GM19025 (cell line): ENCODE results near the gene MYL5.
"Not testable (repeated sequence)": the region's sequence is repeated elsewhere in the genome, so short reads cannot be mapped to it uniquely, and the experiment has no call there.

Experiments
- ATAC-seq: cut with Tn5 transposase; IDR thresholded peaks from one replicate; pipeline ENCODE4 v1.9.1; 2021; ENCODE audit warnings: mild to moderate bottlenecking, low read depth, moderate library complexity; ENCODE audit not compliant: unreplicated experiment

MYL5 gene

GRCh38 chr4:656436-657337 is 17.7 kb upstream of the MYL5 start:
- ATAC-seq = no peak

DNA sequence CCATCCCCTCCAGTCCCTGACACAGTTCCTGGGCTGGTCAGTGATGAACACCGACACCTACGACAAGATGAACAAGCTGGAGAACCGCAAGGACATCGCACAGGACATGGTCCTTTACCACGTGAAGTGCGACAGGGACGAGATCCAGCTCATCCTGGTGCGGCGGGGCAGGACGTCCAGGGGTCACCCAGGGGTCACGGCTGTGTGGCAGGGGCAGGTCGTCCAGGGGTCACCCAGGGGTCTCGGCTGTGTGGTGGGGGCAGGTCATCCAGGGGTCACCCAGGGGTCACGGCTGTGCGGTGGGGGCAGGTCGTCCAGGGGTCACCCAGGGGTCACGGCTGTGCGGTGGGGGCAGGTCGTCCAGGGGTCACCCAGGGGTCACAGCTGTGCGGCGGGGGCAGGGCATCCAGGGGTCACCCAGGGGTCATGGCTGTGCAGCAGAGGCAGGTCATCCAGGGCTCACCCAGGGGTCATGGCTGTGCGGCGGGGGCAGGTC is 17.0 kb upstream of the MYL5 start:
- ATAC-seq = no peak

- ATAC-seq = no peak
Measured at GRCh38 chr4:657834-658667, 16.3 kb upstream of the MYL5 start.

DNA sequence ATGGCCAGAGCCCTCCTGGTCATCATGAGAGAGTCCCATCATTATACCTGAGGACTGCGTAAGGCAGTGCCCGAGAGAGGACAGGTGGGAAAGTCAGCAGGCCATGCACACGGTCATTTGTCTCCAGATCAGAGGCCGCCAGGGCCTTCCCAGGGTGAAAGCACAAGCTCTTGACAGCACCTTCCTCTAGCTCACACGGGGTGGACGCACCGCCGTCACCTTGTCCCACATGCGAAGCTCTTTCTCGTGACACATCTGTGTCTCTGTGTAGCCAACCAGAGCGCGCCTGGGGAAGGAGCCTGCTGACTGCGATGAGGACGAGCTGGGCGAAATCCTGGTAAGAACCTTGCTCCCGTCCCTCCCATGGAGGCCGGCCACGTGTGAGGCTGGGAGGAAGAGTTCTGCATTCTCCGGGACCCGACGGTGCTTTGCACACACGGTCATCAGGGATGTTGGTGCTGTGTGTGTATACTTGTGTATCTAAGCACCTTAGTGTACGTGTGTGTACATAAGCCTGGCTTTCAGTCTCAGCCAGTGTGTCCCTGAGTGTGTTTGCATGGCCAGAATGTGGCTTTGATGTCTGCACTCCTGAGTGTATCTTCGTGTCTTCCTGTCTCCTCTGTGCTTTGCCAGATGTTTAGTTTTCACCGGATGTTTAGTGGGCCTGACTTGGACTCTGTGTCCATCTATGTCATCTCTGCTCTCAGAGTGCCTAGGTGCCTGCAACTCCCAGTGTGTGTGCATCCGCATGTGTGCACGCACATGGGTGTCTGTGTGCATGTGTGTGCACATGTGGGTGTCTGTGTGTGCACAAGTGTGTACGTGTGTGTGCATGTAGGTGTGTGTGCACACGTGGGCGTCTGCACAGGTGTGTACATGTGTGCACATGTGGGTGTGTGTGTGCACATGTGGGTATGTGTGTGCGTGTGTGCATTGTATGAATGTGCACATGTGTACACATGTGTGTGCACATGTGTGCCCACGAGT is 15.4 kb upstream of the MYL5 start:
- no peak for ATAC-seq

GRCh38 chr4:659851-660250 is 14.5 kb upstream of the MYL5 start:
- no peak for ATAC-seq

GRCh38 chr4:660401-660800 is 13.9 kb upstream of the MYL5 start:
- ATAC-seq = no peak

DNA sequence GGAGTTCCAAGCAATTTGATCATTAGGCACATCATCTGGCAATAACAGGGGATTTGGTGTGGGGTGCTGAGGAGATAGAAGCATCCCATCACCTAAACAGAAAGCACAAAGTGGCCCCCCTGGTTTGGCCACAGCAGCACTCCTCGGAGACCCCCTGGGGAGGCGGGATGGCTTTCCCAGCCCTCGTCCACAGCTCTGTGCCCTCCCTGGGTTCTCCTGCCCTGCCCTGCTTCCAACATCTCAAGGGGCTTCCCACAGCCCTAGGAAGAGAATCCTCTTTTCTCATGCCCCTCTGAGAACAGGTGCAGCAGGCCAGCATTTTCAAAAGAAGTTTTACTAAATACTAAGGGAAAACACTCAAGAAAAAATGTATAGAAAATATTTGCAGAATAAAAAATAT is 13.1 kb upstream of the MYL5 start:
- no peak for ATAC-seq

- no peak for ATAC-seq
Measured at GRCh38 chr4:661881-662761, 12.2 kb upstream of the MYL5 start.

DNA sequence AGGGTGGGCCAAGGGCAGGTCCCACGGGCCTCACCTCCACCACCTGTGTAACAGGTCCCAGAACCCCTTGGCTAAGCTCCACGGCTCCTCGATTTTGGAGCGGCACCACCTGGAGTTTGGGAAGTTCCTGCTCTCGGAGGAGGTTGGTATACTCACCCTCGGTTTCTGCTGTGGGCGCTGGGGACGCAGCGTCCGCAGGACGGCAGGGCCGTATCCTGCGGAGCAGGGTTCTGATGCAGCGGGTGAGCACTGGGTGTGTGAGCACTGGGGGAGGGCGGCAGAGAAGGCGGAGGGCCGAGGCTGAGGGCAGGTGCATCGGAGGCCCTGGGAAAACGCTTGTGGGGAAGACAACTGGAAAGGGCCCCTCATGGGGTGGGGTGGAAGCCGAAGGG is 11.3 kb upstream of the MYL5 start:
- ATAC-seq = no peak

- peak; percentile 54 for ATAC-seq
Measured at GRCh38 chr4:663438-664428, 10.6 kb upstream of the MYL5 start.

DNA sequence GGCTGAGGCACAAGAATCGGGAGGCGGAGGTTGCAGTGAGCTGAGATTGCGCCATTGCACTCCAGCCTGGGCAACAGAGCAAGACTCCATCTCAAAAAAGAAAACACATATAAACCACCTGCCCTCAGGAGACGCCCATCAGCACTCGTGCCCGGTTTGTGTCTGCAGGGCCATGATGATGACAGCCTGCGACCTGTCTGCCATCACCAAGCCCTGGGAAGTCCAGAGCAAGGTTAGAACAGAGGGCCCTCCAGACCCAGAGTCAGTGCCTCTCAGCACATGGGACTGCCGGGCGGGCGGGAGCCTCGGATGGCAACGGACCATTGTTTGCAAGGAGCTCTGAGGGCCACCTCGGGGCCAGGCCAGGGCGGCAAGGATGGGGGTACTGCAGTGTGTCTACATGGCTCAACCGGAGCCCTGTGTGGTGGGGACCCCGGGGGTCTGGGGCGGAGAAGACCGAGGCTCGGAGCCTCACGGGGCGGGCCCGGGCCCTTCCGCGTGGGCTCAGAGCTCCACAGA is 9.6 kb upstream of the MYL5 start:
- ATAC-seq = no peak

DNA sequence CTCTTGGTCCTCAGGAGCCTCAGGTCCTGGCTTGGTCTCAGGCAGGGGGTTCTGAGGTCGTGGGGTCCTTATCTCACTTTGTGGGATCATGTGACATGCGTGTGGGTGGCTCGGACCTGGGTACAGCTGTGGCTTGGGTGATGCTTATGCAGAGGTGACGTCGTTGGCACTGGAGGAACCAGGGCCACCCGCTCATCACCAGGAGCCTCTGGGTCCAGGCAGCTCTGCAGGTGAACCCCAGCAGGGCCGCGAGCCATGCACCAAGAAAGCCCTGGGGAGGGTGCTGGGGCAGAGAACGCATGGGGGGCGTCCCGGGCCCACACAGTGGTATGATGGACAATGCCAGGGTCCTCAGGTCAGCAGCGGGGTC is 9.0 kb upstream of the MYL5 start:
- ATAC-seq = no peak

- no peak for ATAC-seq
Measured at GRCh38 chr4:665751-666435, 8.4 kb upstream of the MYL5 start.

DNA sequence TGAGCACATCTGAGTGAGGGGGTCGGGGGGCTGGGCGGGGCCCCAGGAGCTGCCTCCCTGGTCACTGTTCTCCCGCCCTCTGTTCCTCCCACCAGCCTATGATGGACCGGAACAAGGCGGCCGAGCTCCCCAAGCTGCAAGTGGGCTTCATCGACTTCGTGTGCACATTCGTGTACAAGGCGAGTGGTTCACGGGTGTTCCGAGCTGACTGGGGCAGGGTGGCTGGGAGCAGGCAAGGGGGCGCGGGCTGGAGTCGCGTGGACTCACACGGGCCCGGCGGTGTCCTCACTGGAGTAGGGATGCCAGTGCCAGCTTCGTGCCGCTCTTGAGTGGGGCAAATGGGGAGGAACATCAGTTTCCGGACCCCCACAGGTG is 7.9 kb upstream of the MYL5 start:
- ATAC-seq = no peak

GRCh38 chr4:666822-667544 is 7.4 kb upstream of the MYL5 start:
- no peak for ATAC-seq

GRCh38 chr4:667545-667925 is 6.8 kb upstream of the MYL5 start:
- ATAC-seq = no peak

DNA sequence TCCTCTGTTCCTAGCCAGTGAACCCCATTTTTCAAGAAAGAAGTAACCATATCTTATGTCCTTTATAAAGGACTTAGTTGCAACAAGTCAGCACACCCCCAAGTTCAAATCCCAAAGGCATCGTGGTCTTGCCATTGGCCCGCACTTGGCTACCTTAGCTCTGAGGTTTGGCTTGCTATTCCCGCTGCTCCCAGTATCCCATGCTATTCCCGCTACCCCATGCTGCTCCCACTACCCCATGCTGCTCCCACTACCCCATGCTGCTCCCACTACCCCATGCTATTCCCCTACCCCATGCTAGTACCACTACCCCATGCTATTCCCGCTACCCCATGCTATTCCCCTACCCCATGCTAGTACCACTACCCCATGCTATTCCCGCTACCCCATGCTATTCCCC is 6.1 kb upstream of the MYL5 start:
- ATAC-seq = not testable (repeated sequence)
